BLaER1 (cell line): ENCODE results near the gene NR1H3.

Experiments used
- H3K27ac ChIP-seq: shearing (Covaris generic); formaldehyde crosslinking; 2 replicates; pipeline ENCODE4 v1.8.1; 2022
- H3K27me3 ChIP-seq: shearing (Covaris generic); formaldehyde crosslinking; 2 replicates; pipeline ENCODE4 v1.8.1; 2022
- H3K36me3 ChIP-seq: shearing (Covaris generic); formaldehyde crosslinking; 2 replicates; pipeline ENCODE4 v1.8.1; 2022
- H3K4me1 ChIP-seq: shearing (Covaris generic); formaldehyde crosslinking; 2 replicates; pipeline ENCODE4 v1.8.1; 2022
- H3K4me2 ChIP-seq: shearing (Covaris generic); formaldehyde crosslinking; 2 replicates; pipeline ENCODE4 v1.8.1; 2022
- H3K4me3 ChIP-seq: shearing (Covaris generic); formaldehyde crosslinking; 2 replicates; pipeline ENCODE4 v1.8.1; 2022
- H3K9ac ChIP-seq: shearing (Covaris generic); formaldehyde crosslinking; 2 replicates; pipeline ENCODE4 v1.8.1; 2022
- H3K9me3 ChIP-seq: shearing (Covaris generic); formaldehyde crosslinking; 2 replicates; pipeline ENCODE4 v1.8.1; 2022
- H4K20me1 ChIP-seq: shearing (Covaris generic); formaldehyde crosslinking; 2 replicates; pipeline ENCODE4 v1.8.1; 2022
- Cebpa-rat ChIP-seq: shearing (Covaris generic); IDR thresholded peaks from 2 replicates; pipeline ENCODE4 v1.8.1; 2022

NR1H3 gene

GRCh38 chr11:47254386-47254785 is 3.4 kb upstream of the NR1H3 start:
- H3K9ac ChIP-seq, result no peak overlapping the region
- no peak overlapping the region for H3K4me2 ChIP-seq
- peaks cover 35% of the 10 kb centered on the region for H3K4me1 ChIP-seq
- H3K4me3 ChIP-seq, result no peak overlapping the region
- no peak overlapping the region for H3K27ac ChIP-seq
- H3K36me3 ChIP-seq, result no peaks in the 10 kb centered on the region
- no peaks in the 10 kb centered on the region for H3K9me3 ChIP-seq
- no peaks in the 10 kb centered on the region for H4K20me1 ChIP-seq
- TF ChIP-seq Cebpa-rat, result no peak
- H3K27me3 ChIP-seq, result no peaks in the 10 kb centered on the region

GRCh38 chr11:47256374-47256773 is 1.4 kb upstream of the NR1H3 start:
- Histone ChIP-seq H3K4me3 (no peak overlapping the region), H3K27me3 (no peaks in the 10 kb centered on the region), H4K20me1 (no peaks in the 10 kb centered on the region), H3K36me3 (no peaks in the 10 kb centered on the region), H3K9ac (no peak overlapping the region), H3K4me1 (peaks cover 37% of the 10 kb centered on the region), H3K4me2 (no peak overlapping the region), H3K27ac (no peak overlapping the region), H3K9me3 (no peaks in the 10 kb centered on the region)
- no peak for TF ChIP-seq Cebpa-rat

- Histone ChIP-seq H3K36me3 (no peaks in the 10 kb centered on the region), H4K20me1 (no peaks in the 10 kb centered on the region), H3K4me1 (peaks cover 37% of the 10 kb centered on the region), H3K4me3 (no peak overlapping the region), H3K9me3 (no peaks in the 10 kb centered on the region), H3K4me2 (no peak overlapping the region), H3K27ac (0 out of 2 replicates have a peak overlapping the region, but pooled peaks have one; percentile 60), H3K9ac (0 out of 2 replicates have a peak overlapping the region, but pooled peaks have one; percentile 48), H3K27me3 (no peaks in the 10 kb centered on the region)
- no peak for TF ChIP-seq Cebpa-rat
Measured at GRCh38 chr11:47257177-47257516, 649 bp upstream of the NR1H3 start.

- Histone ChIP-seq H3K27me3 (no peaks in the 10 kb centered on the region), H3K36me3 (no peaks in the 10 kb centered on the region), H3K27ac (peak overlapping the region; percentile 60), H3K9me3 (no peaks in the 10 kb centered on the region), H4K20me1 (no peaks in the 10 kb centered on the region), H3K4me3 (no peak overlapping the region), H3K9ac (no peak overlapping the region; the same call in 1 of the 2 replicates), H3K4me1 (peaks cover 37% of the 10 kb centered on the region), H3K4me2 (peak overlapping the region; percentile 69)
- no peak for TF ChIP-seq Cebpa-rat
Measured at GRCh38 chr11:47258317-47258902, 614 bp downstream of the NR1H3 start.

GRCh38 chr11:47259232-47259977 is 1.6 kb downstream of the NR1H3 start:
- Histone ChIP-seq H3K27me3 (no peaks in the 10 kb centered on the region), H3K4me2 (peak overlapping the region; percentile 69), H3K9me3 (no peaks in the 10 kb centered on the region), H3K27ac (peak overlapping the region; percentile 74), H3K36me3 (no peaks in the 10 kb centered on the region), H3K4me1 (peaks cover 37% of the 10 kb centered on the region), H3K9ac (peak overlapping the region; percentile 60), H3K4me3 (no peak overlapping the region), H4K20me1 (no peaks in the 10 kb centered on the region)
- no peak for TF ChIP-seq Cebpa-rat

- H3K36me3 ChIP-seq, result no peaks in the 10 kb centered on the region
- peak overlapping the region; percentile 74 for H3K27ac ChIP-seq
- peaks cover 41% of the 10 kb centered on the region for H3K4me1 ChIP-seq
- H3K9ac ChIP-seq, result no peak overlapping the region
- H3K9me3 ChIP-seq, result no peaks in the 10 kb centered on the region
- H3K27me3 ChIP-seq, result no peaks in the 10 kb centered on the region
- TF ChIP-seq Cebpa-rat, result no peak
- no peak overlapping the region for H3K4me3 ChIP-seq
- no peak overlapping the region for H3K4me2 ChIP-seq
- no peaks in the 10 kb centered on the region for H4K20me1 ChIP-seq
Measured at GRCh38 chr11:47260366-47260765, 2.6 kb downstream of the NR1H3 start.

- no peak overlapping the region for H3K27ac ChIP-seq
- H3K36me3 ChIP-seq, result no peaks in the 10 kb centered on the region
- no peaks in the 10 kb centered on the region for H4K20me1 ChIP-seq
- no peaks in the 10 kb centered on the region for H3K27me3 ChIP-seq
- H3K4me2 ChIP-seq, result no peak overlapping the region
- TF ChIP-seq Cebpa-rat, result no peak
- H3K4me1 ChIP-seq, result peaks cover 51% of the 10 kb centered on the region
- no peaks in the 10 kb centered on the region for H3K9me3 ChIP-seq
- H3K9ac ChIP-seq, result no peak overlapping the region
- H3K4me3 ChIP-seq, result no peak overlapping the region
Measured at GRCh38 chr11:47261291-47261800, 3.5 kb downstream of the NR1H3 start.

GRCh38 chr11:47264119-47264518 is 6.3 kb downstream of the NR1H3 start:
- Histone ChIP-seq H3K36me3 (no peaks in the 10 kb centered on the region), H3K27me3 (no peaks in the 10 kb centered on the region), H3K4me1 (peaks cover 59% of the 10 kb centered on the region), H3K4me3 (no peak overlapping the region), H3K4me2 (no peak overlapping the region), H4K20me1 (no peaks in the 10 kb centered on the region), H3K27ac (no peak overlapping the region), H3K9me3 (no peaks in the 10 kb centered on the region), H3K9ac (no peak overlapping the region)
- no peak for TF ChIP-seq Cebpa-rat

- no peaks in the 10 kb centered on the region for H3K27me3 ChIP-seq
- H3K9ac ChIP-seq, result no peak overlapping the region
- no peaks in the 10 kb centered on the region for H3K36me3 ChIP-seq
- no peak overlapping the region for H3K4me2 ChIP-seq
- no peaks in the 10 kb centered on the region for H3K9me3 ChIP-seq
- TF ChIP-seq Cebpa-rat, result no peak
- H3K4me1 ChIP-seq, result peaks cover 55% of the 10 kb centered on the region
- no peak overlapping the region for H3K4me3 ChIP-seq
- H3K27ac ChIP-seq, result no peak overlapping the region
- no peaks in the 10 kb centered on the region for H4K20me1 ChIP-seq
Measured at GRCh38 chr11:47264521-47264920, 6.7 kb downstream of the NR1H3 start.

- Histone ChIP-seq H3K4me1 (peaks cover 70% of the 10 kb centered on the region), H4K20me1 (peaks cover 25% of the 10 kb centered on the region), H3K27me3 (no peaks in the 10 kb centered on the region), H3K9me3 (no peaks in the 10 kb centered on the region), H3K9ac (peak overlapping the region; percentile 90), H3K4me2 (peak overlapping the region; percentile 93), H3K27ac (peak overlapping the region; percentile 97), H3K36me3 (no peaks in the 10 kb centered on the region), H3K4me3 (peak overlapping the region; percentile 76)
- no peak for TF ChIP-seq Cebpa-rat
Measured at GRCh38 chr11:47267876-47268275, 10.1 kb downstream of the NR1H3 start.
